NK-92 (cell line): ENCODE data around the gene VMAC.
A peak's percentile ranks its signal among the peaks of the same experiment; 100 is the strongest.
"Not testable (repeated sequence)": the region's sequence is repeated elsewhere in the genome, so short reads cannot be mapped to it uniquely, and the experiment has no call there.

Experiments
- DNase-seq: peaks from one replicate; lab custom pipeline; 2025; ENCODE audit not compliant: unreplicated experiment; lab: John Stamatoyannopoulos, UW

VMAC gene, protein sequence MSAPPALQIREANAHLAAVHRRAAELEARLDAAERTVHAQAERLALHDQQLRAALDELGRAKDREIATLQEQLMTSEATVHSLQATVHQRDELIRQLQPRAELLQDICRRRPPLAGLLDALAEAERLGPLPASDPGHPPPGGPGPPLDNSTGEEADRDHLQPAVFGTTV

GRCh38 chr19:5904352-5905113 lies at the start of gene VMAC:
Gene VMAC, plus strand, starts transcription at chr19:5904872. Its CDS starts 19 bp downstream, at chr19:5904891.
- peak; percentile 99 for DNase-seq

GRCh38 chr19:5855151-5855550 lies 49.5 kb upstream of the VMAC start:
- DNase-seq = not testable (repeated sequence)

- DNase-seq = no peak
Observed at GRCh38 chr19:5857203-5858081, 47.2 kb upstream of the VMAC start.

- no peak for DNase-seq
Observed at GRCh38 chr19:5863030-5863665, 41.5 kb upstream of the VMAC start.

GRCh38 chr19:5864013-5864720 lies 40.5 kb upstream of the VMAC start:
- no peak for DNase-seq

DNA sequence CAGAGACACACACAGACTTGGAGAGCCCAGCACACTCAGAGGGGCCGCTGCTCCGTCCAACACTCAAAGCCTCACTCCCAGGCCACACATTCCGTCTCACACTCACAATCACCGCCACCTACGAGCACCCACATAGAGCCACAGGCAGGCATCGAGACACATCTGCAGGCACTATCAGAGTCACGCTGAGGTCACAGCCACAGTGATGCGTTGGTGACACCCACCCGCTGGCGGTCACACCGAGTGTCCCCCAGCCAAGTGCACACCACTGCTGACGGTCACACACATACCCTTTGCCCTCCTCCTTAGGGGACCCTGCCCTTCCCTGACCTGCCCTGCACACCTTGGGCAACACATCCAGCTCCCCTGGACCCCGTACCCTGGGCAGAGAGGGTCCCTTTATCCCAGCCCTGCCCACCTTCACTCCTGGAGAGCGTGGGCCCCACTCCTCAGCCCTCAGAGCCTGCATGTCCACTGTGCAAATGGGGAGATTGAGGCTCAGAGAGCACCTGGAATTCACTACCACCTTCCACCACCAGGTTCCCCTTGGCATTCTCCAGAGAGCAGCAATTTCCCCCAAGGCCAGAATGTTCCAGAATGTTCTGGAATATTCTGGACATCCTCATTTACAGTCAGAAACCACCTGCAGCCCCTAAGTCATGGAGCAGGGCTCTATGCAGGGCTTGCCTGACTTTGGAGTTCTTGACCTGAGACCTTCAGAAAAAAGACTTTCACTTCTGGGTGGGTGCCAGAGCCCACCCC lies 39.8 kb upstream of the VMAC start:
- DNase-seq = no peak

- DNase-seq = no peak
Observed at GRCh38 chr19:5865772-5866171, 38.9 kb upstream of the VMAC start.

DNA sequence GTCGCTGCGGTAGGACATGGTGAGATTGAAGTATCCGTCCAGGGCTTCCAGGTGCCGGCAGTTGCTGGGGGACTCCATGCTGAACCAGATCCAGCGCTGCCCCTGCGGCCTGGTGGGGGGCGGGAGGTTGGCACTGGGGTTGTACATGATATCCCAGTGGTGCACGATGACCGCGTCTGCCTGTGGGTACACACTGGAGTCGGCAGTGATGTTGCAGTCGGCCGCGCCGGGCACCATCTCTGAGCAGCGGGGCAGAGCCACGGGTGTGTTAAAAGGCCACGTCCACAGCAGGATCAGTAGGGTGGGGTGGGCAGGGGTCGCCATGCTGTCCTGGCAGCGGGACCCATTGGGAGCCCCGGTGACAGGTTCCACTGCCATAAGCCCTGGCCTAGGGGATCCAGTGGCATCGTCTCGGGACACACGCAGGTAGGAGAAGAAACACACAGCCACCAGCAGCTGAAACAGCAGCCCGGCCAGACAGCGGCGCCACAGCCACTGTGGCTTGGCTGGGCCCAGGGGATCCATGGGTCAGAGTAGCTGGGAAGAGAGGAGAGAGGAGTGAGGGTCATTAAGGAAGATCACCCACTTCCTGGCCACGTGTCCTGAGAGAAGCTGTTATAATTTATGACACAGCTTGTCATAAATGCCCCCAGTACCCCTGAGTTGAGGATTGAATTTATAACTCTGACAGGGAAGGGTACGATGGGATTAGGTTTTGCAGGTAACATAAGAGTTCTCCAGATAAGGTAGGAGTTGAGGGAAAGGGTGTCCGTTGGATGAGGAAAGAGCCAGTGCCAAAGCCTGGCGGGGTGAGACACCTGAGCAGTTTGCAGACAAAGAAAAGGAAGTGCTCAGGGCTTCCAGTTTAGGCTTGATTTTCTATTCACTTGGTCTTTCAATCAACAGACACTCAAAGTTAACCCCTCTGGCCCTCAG lies 37.2 kb upstream of the VMAC start:
- DNase-seq = no peak

DNA sequence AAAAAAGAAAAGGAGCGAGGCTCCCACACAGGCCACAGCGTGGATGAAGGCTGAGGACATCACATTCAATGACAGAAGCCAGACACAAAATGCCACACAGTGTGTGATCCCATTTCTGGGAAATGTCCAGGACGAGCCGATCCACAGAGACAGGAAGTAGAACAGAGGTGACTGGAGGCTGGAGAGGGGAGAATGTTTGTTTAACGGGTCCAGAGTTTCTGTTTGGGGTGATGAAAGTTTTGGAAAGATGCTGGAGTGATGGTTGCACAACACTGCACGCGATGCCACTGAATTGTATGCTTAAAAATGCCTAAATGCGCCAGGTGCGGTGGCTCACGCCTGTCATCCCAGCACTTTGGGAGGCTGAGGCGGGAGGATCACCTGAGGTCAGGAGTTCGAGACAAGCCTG lies 33.7 kb upstream of the VMAC start:
- no peak for DNase-seq

GRCh38 chr19:5873617-5874199 lies 31.0 kb upstream of the VMAC start:
- no peak for DNase-seq

- not testable (repeated sequence) for DNase-seq
Observed at GRCh38 chr19:5874496-5874895, 30.2 kb upstream of the VMAC start.

GRCh38 chr19:5877427-5877826 lies 27.2 kb upstream of the VMAC start:
- no peak for DNase-seq

DNA sequence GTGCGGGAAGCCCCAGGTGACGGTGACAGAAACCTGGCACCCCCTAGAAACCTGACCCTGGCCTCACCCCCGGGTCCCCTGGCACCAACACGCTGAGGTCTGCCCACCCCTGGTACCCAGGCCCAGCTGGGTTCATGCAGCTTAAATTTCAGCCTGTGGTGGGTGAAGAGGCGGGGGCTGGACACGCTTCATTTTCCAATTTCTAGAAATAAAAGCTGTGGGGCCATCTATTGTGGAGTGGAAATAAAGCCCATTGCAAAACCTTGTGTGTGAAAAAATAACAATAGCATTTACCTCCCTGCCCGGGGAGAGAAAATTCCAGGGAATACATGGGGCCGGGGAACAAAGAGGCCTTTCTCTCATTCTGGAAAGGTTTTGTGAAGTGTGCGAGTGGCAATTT lies 26.8 kb upstream of the VMAC start:
- no peak for DNase-seq

DNA sequence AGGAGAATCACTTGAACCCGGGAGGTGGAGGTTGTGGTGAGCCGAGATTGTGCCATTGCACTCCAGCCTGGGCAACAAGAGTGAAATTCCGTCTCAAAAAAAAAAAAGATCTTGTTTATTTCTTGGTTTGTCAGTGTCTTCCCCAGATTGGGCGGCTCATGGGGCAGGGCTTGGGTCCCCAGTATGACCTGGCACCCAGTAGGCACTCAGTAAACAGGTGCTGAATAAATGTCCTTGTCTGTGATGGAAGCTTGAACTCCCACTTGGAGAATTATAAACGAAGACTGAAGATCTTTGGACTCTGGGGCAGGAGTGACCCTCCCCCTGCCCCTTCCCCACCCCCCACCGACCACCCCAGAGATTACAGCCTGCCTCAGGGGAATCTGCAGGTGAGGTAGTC lies 24.5 kb upstream of the VMAC start:
- no peak for DNase-seq

DNA sequence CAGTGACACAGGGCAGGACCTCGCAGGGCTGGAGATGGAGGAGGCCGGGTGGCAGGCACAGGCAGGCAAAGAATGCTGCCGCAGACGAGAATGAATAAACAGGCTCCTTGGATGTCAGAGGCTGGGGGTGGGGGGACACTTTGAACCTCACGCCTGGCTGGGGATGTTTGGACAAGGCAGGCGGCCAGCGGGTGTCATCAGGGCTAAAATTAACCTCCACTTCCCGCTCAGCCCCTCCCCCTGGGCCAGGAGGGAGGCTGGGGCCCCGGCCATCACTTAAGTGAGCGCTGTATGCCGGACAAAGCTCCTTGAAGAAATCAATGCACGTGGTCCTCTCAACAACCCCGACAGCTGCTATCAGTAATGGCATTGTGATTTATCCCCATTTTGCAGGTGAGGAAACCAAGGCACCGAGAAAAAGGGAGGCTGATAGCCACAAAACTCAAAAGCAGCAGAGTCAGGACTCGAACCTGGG lies 24.0 kb upstream of the VMAC start:
- no peak for DNase-seq

- DNase-seq = no peak
Observed at GRCh38 chr19:5881543-5882299, 23.0 kb upstream of the VMAC start.

GRCh38 chr19:5882421-5882968 lies 22.2 kb upstream of the VMAC start:
- DNase-seq = no peak
